GM13977 (cell line): ENCODE data around the gene SHROOM4.

Experiments
- DNase-seq: peaks from one replicate; pipeline ENCODE4 v3.0.0; 2012; ENCODE audit warnings: low spot score
- CTCF ChIP-seq: IDR thresholded peaks from 2 replicates; pipeline ENCODE4 v1.5.1; 2012; ENCODE audit warnings: mild to moderate bottlenecking, control low read depth; ENCODE audit not compliant: insufficient read depth; ENCODE audit errors: extremely low read depth, missing control alignments
- in situ Hi-C: fragments of 300-500 bp; cut with MboI; formaldehyde crosslinking; loops from one replicate; pipeline ENCODE4 v1.12.0; 2022; ENCODE audit warnings: low sequenced_read_pairs, low pct_unique_long_range_greater_than_20kb, mixed read lengths, inconsistent platforms; ENCODE audit not compliant: unreplicated experiment

SHROOM4 gene

GRCh38 chrX:50798783-50799182 is 15.2 kb downstream of the SHROOM4 start:
- in situ Hi-C loops = no loop called here
- DNase-seq = no peak
- TF ChIP-seq CTCF = no peak

GRCh38 chrX:50787099-50787498 is 26.9 kb downstream of the SHROOM4 start:
- DNase-seq = no peak
- in situ Hi-C loops = no loop called here
- no peak for TF ChIP-seq CTCF

GRCh38 chrX:50780144-50780543 is 33.9 kb downstream of the SHROOM4 start:
- no peak for TF ChIP-seq CTCF
- in situ Hi-C loops = no loop called here
- no peak for DNase-seq

GRCh38 chrX:50779694-50780093 is 34.3 kb downstream of the SHROOM4 start:
- in situ Hi-C loops = no loop called here
- TF ChIP-seq CTCF = no peak
- no peak for DNase-seq

GRCh38 chrX:50778272-50778671 is 35.7 kb downstream of the SHROOM4 start:
- DNase-seq = no peak
- TF ChIP-seq CTCF = no peak
- in situ Hi-C loops = no loop called here

GRCh38 chrX:50776248-50776647 is 37.7 kb downstream of the SHROOM4 start:
- no peak for DNase-seq
- no peak for TF ChIP-seq CTCF
- in situ Hi-C loops = no loop called here

GRCh38 chrX:50771382-50771781 is 42.6 kb downstream of the SHROOM4 start:
- TF ChIP-seq CTCF = no peak

More at GRCh38 chrX:50771382-50771781, 42.6 kb downstream of the SHROOM4 start:
- in situ Hi-C loops = no loop called here
- no peak for DNase-seq
